ENCODE data around the gene AQP2.

Gene AQP2

GRCh38 chr12:49950273-49951251 lies at the start of gene AQP2:
Gene AQP2 (plus strand): TSS chr12:49950737. CDS start chr12:49950831, 94 bp downstream.
- TF ChIP-seq CTCF (IDR thresholded peaks at IDR 0.05; ENCODE audit: extremely low read depth, insufficient read depth, missing control alignments), result no peak
- in situ Hi-C loops (cut with MboI; ENCODE audit: low pct_unique_long_range_greater_than_20kb, low sequenced_read_pairs, unreplicated experiment), result no loop called here
- no peak for DNase-seq (ENCODE audit: low spot score)

- DNase-seq (ENCODE audit: low spot score), result no peak
- in situ Hi-C loops (cut with MboI; ENCODE audit: low pct_unique_long_range_greater_than_20kb, low sequenced_read_pairs, unreplicated experiment), result no loop called here
- TF ChIP-seq CTCF (IDR thresholded peaks at IDR 0.05; ENCODE audit: extremely low read depth, insufficient read depth, missing control alignments), result no peak
These were observed 49.5 kb upstream of the AQP2 start for GRCh38 chr12:49901026-49901425.

- no peak for DNase-seq (ENCODE audit: low spot score)
- TF ChIP-seq CTCF (IDR thresholded peaks at IDR 0.05; ENCODE audit: extremely low read depth, insufficient read depth, missing control alignments), result no peak
- in situ Hi-C loops (cut with MboI; ENCODE audit: low pct_unique_long_range_greater_than_20kb, low sequenced_read_pairs, unreplicated experiment), result no loop called here
These were observed 48.6 kb upstream of the AQP2 start for GRCh38 chr12:49901986-49902385.

- in situ Hi-C loops (cut with MboI; ENCODE audit: low pct_unique_long_range_greater_than_20kb, low sequenced_read_pairs, unreplicated experiment), result no loop called here
- no peak for TF ChIP-seq CTCF (IDR thresholded peaks at IDR 0.05; ENCODE audit: extremely low read depth, insufficient read depth, missing control alignments)
- no peak for DNase-seq (ENCODE audit: low spot score)
These were observed 47.9 kb upstream of the AQP2 start for GRCh38 chr12:49902399-49903350.

GRCh38 chr12:49903351-49903699 lies 47.2 kb upstream of the AQP2 start:
- DNase-seq (ENCODE audit: low spot score), result no peak
- in situ Hi-C loops (cut with MboI; ENCODE audit: low pct_unique_long_range_greater_than_20kb, low sequenced_read_pairs, unreplicated experiment), result no loop called here
- TF ChIP-seq CTCF (IDR thresholded peaks at IDR 0.05; ENCODE audit: extremely low read depth, insufficient read depth, missing control alignments), result no peak

GRCh38 chr12:49903700-49904423 lies 46.7 kb upstream of the AQP2 start, which contains the start of gene FAIM2:
Gene FAIM2 (minus strand): TSS chr12:49903900. CDS start chr12:49903792, 108 bp downstream.
- no peak for DNase-seq (ENCODE audit: low spot score)

More at GRCh38 chr12:49903700-49904423, 46.7 kb upstream of the AQP2 start, which contains the start of gene FAIM2:
- no peak for TF ChIP-seq CTCF (IDR thresholded peaks at IDR 0.05; ENCODE audit: extremely low read depth, insufficient read depth, missing control alignments)
- in situ Hi-C loops (cut with MboI; ENCODE audit: low pct_unique_long_range_greater_than_20kb, low sequenced_read_pairs, unreplicated experiment), result no loop called here
